SU-DHL-6 (cell line): ENCODE data around the gene CIAO3.

Experiments used
- EZH2phosphoT487 ChIP-seq: fragments of 200-600 bp; sonication (generic), shearing (Covaris generic); conservative IDR thresholded peaks from 2 replicates; pipeline ENCODE4 v1.6.1; 2018; ENCODE audit warnings: mild to moderate bottlenecking, antibody characterized with exemption, low read length, moderate library complexity, mixed read lengths
- TF ChIP-seq, protein P1 (sequence below): fragments of 200-600 bp; sonication (generic); IDR thresholded peaks from one replicate; pipeline ENCODE4 v1.5.1; 2017; ENCODE audit warnings: antibody characterized with exemption, mild to moderate bottlenecking, low read length, moderate library complexity; ENCODE audit not compliant: insufficient read depth, poor library complexity, severe bottlenecking

DNA sequence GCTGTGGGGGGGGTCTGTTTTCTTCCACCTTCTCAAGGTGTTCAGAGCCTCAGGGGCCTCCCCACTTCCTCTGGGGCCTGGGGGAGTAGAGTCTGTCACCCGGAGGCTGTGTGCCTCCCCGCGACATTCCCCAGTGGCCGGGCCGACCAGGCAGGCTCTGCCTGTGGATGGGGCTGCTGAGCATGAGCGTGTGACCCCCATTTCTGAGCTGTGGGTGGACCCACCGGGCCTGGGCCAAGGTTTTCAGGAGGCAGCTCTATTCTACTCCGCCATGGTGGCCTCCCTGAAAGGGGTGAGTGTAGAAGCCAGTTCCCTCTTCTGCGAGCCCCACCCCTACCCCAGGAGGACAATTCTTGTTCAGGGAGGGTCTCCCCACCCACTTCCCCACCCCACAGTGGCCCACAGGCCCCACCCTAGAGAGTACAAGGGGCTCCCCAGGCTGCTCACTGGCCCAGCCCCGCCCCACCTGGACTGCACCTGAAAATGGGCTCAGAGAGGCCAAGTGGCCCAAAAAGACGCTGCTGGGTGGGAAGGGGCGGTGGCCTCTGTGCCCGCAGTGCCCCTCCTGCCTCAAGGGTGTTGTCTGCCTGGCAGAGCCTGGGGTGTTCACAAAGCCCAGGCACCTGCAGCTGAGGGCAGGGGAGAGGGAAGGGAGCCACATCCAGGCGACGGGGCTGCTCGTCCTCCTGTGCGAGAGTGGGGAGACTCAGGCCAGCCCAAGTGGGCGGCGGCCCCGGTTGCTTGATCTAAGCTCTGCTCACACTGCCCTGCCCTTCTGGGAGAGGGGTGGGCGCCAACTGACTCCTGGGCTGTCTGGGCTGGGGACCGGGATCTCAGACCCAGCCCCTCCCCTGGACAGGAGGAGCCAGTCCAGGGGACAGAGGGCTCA is 21.1 kb upstream of the CIAO3 start:
- TF ChIP-seq, protein P1, sequence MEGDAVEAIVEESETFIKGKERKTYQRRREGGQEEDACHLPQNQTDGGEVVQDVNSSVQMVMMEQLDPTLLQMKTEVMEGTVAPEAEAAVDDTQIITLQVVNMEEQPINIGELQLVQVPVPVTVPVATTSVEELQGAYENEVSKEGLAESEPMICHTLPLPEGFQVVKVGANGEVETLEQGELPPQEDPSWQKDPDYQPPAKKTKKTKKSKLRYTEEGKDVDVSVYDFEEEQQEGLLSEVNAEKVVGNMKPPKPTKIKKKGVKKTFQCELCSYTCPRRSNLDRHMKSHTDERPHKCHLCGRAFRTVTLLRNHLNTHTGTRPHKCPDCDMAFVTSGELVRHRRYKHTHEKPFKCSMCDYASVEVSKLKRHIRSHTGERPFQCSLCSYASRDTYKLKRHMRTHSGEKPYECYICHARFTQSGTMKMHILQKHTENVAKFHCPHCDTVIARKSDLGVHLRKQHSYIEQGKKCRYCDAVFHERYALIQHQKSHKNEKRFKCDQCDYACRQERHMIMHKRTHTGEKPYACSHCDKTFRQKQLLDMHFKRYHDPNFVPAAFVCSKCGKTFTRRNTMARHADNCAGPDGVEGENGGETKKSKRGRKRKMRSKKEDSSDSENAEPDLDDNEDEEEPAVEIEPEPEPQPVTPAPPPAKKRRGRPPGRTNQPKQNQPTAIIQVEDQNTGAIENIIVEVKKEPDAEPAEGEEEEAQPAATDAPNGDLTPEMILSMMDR: no peak
- no peak for TF ChIP-seq EZH2phosphoT487
